BE2C (cell line): ENCODE data around the gene ASF1A.

Experiments
- DNase-seq: peaks from one replicate; pipeline ENCODE4 v3.0.0-alpha.2; 2020
- H3K27me3 ChIP-seq: fragments of 250-450 bp; sonication (Bioruptor Pico); 2 replicates; pipeline ENCODE4 v1.5.1; 2020; ENCODE audit warnings: mild to moderate bottlenecking
- H3K36me3 ChIP-seq: fragments of 250-450 bp; sonication (Bioruptor Pico); 2 replicates; pipeline ENCODE4 v1.5.1; 2020; ENCODE audit warnings: mild to moderate bottlenecking
- H3K4me1 ChIP-seq: fragments of 250-450 bp; sonication (Bioruptor Pico); 2 replicates; pipeline ENCODE4 v1.5.1; 2020
- H3K4me3 ChIP-seq: 2 replicates; pipeline ENCODE4 v1.5.1; 2011; ENCODE audit warnings: low read depth, low read length
- H3K9me3 ChIP-seq: fragments of 250-450 bp; sonication (Bioruptor Pico); 2 replicates; pipeline ENCODE4 v1.5.1; 2020
- CTCF ChIP-seq: IDR thresholded peaks from 2 replicates; pipeline ENCODE4 v1.5.1; 2012; ENCODE audit warnings: mild to moderate bottlenecking, low read depth, low read length

Gene ASF1A

GRCh38 chr6:118875672-118876071, 18.3 kb upstream of the ASF1A start:
- TF ChIP-seq CTCF, result no peak
- H3K9me3 ChIP-seq, result no peaks in the 10 kb centered on the region

GRCh38 chr6:118876198-118876597, 17.8 kb upstream of the ASF1A start:
- no peaks in the 10 kb centered on the region for H3K4me1 ChIP-seq
- H3K4me3 ChIP-seq, result no peak overlapping the region
- no peak for DNase-seq
- no peaks in the 10 kb centered on the region for H3K9me3 ChIP-seq
- H3K36me3 ChIP-seq, result no peaks in the 10 kb centered on the region
- H3K27me3 ChIP-seq, result no peaks in the 10 kb centered on the region
- TF ChIP-seq CTCF, result no peak

More at GRCh38 chr6:118875672-118876071, 18.3 kb upstream of the ASF1A start:
- Histone ChIP-seq H3K4me3 (no peak overlapping the region), H3K36me3 (no peaks in the 10 kb centered on the region), H3K27me3 (no peaks in the 10 kb centered on the region), H3K4me1 (no peaks in the 10 kb centered on the region)
- DNase-seq, result no peak

GRCh38 chr6:118876814-118877213, 17.1 kb upstream of the ASF1A start:
- no peak for TF ChIP-seq CTCF
- no peaks in the 10 kb centered on the region for H3K27me3 ChIP-seq
- no peaks in the 10 kb centered on the region for H3K36me3 ChIP-seq
- DNase-seq, result no peak
- H3K4me3 ChIP-seq, result no peak overlapping the region
- no peaks in the 10 kb centered on the region for H3K4me1 ChIP-seq
- H3K9me3 ChIP-seq, result no peaks in the 10 kb centered on the region

- no peak for TF ChIP-seq CTCF
- DNase-seq, result no peak
- H3K4me3 ChIP-seq, result no peak overlapping the region
- no peaks in the 10 kb centered on the region for H3K36me3 ChIP-seq
- no peaks in the 10 kb centered on the region for H3K4me1 ChIP-seq
- no peaks in the 10 kb centered on the region for H3K27me3 ChIP-seq
- no peaks in the 10 kb centered on the region for H3K9me3 ChIP-seq
Observed at GRCh38 chr6:118877806-118878205, 16.1 kb upstream of the ASF1A start.

GRCh38 chr6:118881440-118882313, 12.3 kb upstream of the ASF1A start:
- DNase-seq, result no peak
- TF ChIP-seq CTCF, result no peak
- Histone ChIP-seq H3K36me3 (no peaks in the 10 kb centered on the region), H3K4me1 (no peaks in the 10 kb centered on the region), H3K27me3 (no peaks in the 10 kb centered on the region), H3K9me3 (no peaks in the 10 kb centered on the region), H3K4me3 (no peak overlapping the region)

GRCh38 chr6:118882314-118882905, 11.5 kb upstream of the ASF1A start:
- no peaks in the 10 kb centered on the region for H3K4me1 ChIP-seq

More at GRCh38 chr6:118882314-118882905, 11.5 kb upstream of the ASF1A start:
- no peak for TF ChIP-seq CTCF
- no peaks in the 10 kb centered on the region for H3K9me3 ChIP-seq
- no peak for DNase-seq
- H3K27me3 ChIP-seq, result no peaks in the 10 kb centered on the region
- H3K36me3 ChIP-seq, result no peaks in the 10 kb centered on the region
- no peak overlapping the region for H3K4me3 ChIP-seq
